ENCODE results near the gene PHOSPHO2. TPM values are rescaled to one million over a fixed set of nuclear protein-coding genes. Genes with fewer than 3 reads are reported as not detected.

Gene PHOSPHO2
- total RNA-seq, 5 donors from 2014 or later (not counting 1 experiment from before 2014, with no cell fraction given) = 3.6 to 8.6 (median 6.1) TPM

GRCh38 chr2:169709331-169709730, 15.1 kb downstream of the PHOSPHO2 start:
- Mint-ChIP-seq H3K9me3 (peaks cover 3 to 6% (median 6%) of the 10 kb centered on the region in 3 donors), H3K27me3 (no peaks in the 10 kb centered on the region), H3K4me1 (no peaks in the 10 kb centered on the region), H3K27ac (no peak overlapping the region), H3K36me3 (peaks cover 13% of the 10 kb centered on the region), H3K4me3 (no peak overlapping the region)
- Histone ChIP-seq H3K27me3 (replicated peaks in 1 of 2; ENCODE audit: control insufficient read depth in 2 of 2, extremely low read depth in 1 of 2, insufficient read depth in 2 of 2, low read length in 1 of 2) (no peaks in the 10 kb centered on the region), H3K27ac (ENCODE audit: low read length) (no peak overlapping the region), H3K9me3 (no peaks in the 10 kb centered on the region), H3K36me3 (ENCODE audit: control insufficient read depth in 2 of 2, extremely low read depth in 1 of 2, insufficient read depth in 1 of 2, low read length in 1 of 2) (peaks cover 0 to 2% of the 10 kb centered on the region in 2 donors), H3K4me1 (ENCODE audit: control insufficient read depth in 1 of 2, extremely low read depth in 1 of 2, insufficient read depth in 2 of 2, low read length in 2 of 2) (no peaks in the 10 kb centered on the region), H3K4me3 (ENCODE audit: control insufficient read depth in 1 of 2, extremely low read depth in 1 of 2, low read length in 1 of 2) (no peak overlapping the region)
- DNase-seq (no peak), ATAC-seq (replicated peaks in 1 of 4) (no peak)
- WGBS (ENCODE audit: insufficient coverage) = no CpG with 5 or more reads among the region's 1 CpG
- ChIA-PET POLR2A (no interaction called here), CTCF (interaction anchor here in 1 of 2 donors (0.6 kb wide), 1 partner anchor 15 kb away, joined by 8 read pairs; no protein-coding TSS in a partner anchor)

GRCh38 chr2:169709981-169710380, 15.7 kb downstream of the PHOSPHO2 start:
- no peak for ATAC-seq (replicated peaks in 1 of 4)
- H3K36me3 Mint-ChIP-seq = peaks cover 13% of the 10 kb centered on the region
- no peaks in the 10 kb centered on the region for H3K4me1 ChIP-seq (ENCODE audit: control insufficient read depth in 1 of 2, extremely low read depth in 1 of 2, insufficient read depth in 2 of 2, low read length in 2 of 2)
- H3K27ac Mint-ChIP-seq = no peak overlapping the region
- H3K4me3 ChIP-seq (ENCODE audit: control insufficient read depth in 1 of 2, extremely low read depth in 1 of 2, low read length in 1 of 2) = no peak overlapping the region
- no peaks in the 10 kb centered on the region for H3K27me3 ChIP-seq (replicated peaks in 1 of 2; ENCODE audit: control insufficient read depth in 2 of 2, extremely low read depth in 1 of 2, insufficient read depth in 2 of 2, low read length in 1 of 2)
- peaks cover 0 to 2% of the 10 kb centered on the region in 2 donors for H3K36me3 ChIP-seq (ENCODE audit: control insufficient read depth in 2 of 2, extremely low read depth in 1 of 2, insufficient read depth in 1 of 2, low read length in 1 of 2)
- no peaks in the 10 kb centered on the region for H3K27me3 Mint-ChIP-seq
- CTCF ChIA-PET = interaction anchor here in 1 of 2 donors (0.6 kb wide), 1 partner anchor 15 kb away, joined by 8 read pairs; no protein-coding TSS in a partner anchor
- H3K4me3 Mint-ChIP-seq = no peak overlapping the region
- H3K9me3 ChIP-seq = no peaks in the 10 kb centered on the region
- DNase-seq = no peak
- H3K4me1 Mint-ChIP-seq = no peaks in the 10 kb centered on the region
- H3K27ac ChIP-seq (ENCODE audit: low read length) = no peak overlapping the region
- POLR2A ChIA-PET = no interaction called here
- 100% methylated on average over 1 of the region's 1 CpG for WGBS (ENCODE audit: insufficient coverage)
- peaks cover 3 to 6% (median 6%) of the 10 kb centered on the region in 3 donors for H3K9me3 Mint-ChIP-seq

GRCh38 chr2:169711751-169712509, 17.7 kb downstream of the PHOSPHO2 start:
- H3K9me3 ChIP-seq = no peaks in the 10 kb centered on the region
- H3K27me3 ChIP-seq (replicated peaks in 1 of 2; ENCODE audit: control insufficient read depth in 2 of 2, extremely low read depth in 1 of 2, insufficient read depth in 2 of 2, low read length in 1 of 2) = no peaks in the 10 kb centered on the region
- Mint-ChIP-seq H3K36me3 (peaks cover 13% of the 10 kb centered on the region), H3K27me3 (no peaks in the 10 kb centered on the region), H3K4me1 (peaks cover 0 to 6% (median 0%) of the 10 kb centered on the region in 3 donors), H3K27ac (no peak overlapping the region), H3K4me3 (no peak overlapping the region), H3K9me3 (peaks cover 3 to 6% (median 6%) of the 10 kb centered on the region in 3 donors)
- no peak overlapping the region for H3K27ac ChIP-seq (ENCODE audit: low read length)
- no peak overlapping the region for H3K4me3 ChIP-seq (ENCODE audit: control insufficient read depth in 1 of 2, extremely low read depth in 1 of 2, low read length in 1 of 2)
- H3K4me1 ChIP-seq (ENCODE audit: control insufficient read depth in 1 of 2, extremely low read depth in 1 of 2, insufficient read depth in 2 of 2, low read length in 2 of 2) = no peaks in the 10 kb centered on the region
- no peak for DNase-seq
- CTCF ChIA-PET = no interaction called here
- H3K36me3 ChIP-seq (ENCODE audit: control insufficient read depth in 2 of 2, extremely low read depth in 1 of 2, insufficient read depth in 1 of 2, low read length in 1 of 2) = peaks cover 0 to 2% of the 10 kb centered on the region in 2 donors
- no CpG with 5 or more reads among the region's 7 CpGs for WGBS (ENCODE audit: insufficient coverage)
- POLR2A ChIA-PET = no interaction called here
- ATAC-seq (replicated peaks in 1 of 4) = no peak

DNA sequence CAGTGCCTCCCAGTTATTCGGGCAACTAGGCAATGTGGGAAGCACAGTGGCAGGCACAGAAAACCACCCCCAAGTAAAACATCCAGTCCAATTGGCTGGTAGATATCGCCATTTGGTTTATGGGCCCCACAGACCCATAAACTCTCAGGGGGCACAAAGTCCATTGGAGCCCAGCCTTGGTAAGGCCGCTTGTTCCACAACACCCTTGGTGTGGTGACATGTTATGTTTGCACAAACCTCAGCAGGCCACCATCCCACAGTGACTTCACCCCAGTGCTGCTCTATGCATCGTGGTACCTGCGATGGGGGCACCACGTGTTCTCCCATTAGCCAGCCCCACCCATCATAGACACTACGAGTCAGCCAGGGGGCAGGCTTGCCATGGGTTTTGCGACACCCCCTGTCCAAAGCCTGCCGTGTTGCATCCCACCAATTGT, 18.5 kb downstream of the PHOSPHO2 start:
- peaks cover 3 to 6% (median 6%) of the 10 kb centered on the region in 3 donors for H3K9me3 Mint-ChIP-seq
- POLR2A ChIA-PET = no interaction called here
- H3K36me3 Mint-ChIP-seq = peaks cover 13% of the 10 kb centered on the region

GRCh38 chr2:169713331-169713730, 19.1 kb downstream of the PHOSPHO2 start:
- POLR2A ChIA-PET = no interaction called here
- Histone ChIP-seq H3K27me3 (replicated peaks in 1 of 2; ENCODE audit: control insufficient read depth in 2 of 2, extremely low read depth in 1 of 2, insufficient read depth in 2 of 2, low read length in 1 of 2) (no peaks in the 10 kb centered on the region), H3K4me3 (ENCODE audit: control insufficient read depth in 1 of 2, extremely low read depth in 1 of 2, low read length in 1 of 2) (no peak overlapping the region), H3K27ac (ENCODE audit: low read length) (no peak overlapping the region), H3K4me1 (ENCODE audit: control insufficient read depth in 1 of 2, extremely low read depth in 1 of 2, insufficient read depth in 2 of 2, low read length in 2 of 2) (no peaks in the 10 kb centered on the region), H3K9me3 (no peaks in the 10 kb centered on the region), H3K36me3 (ENCODE audit: control insufficient read depth in 2 of 2, extremely low read depth in 1 of 2, insufficient read depth in 1 of 2, low read length in 1 of 2) (peaks cover 0 to 2% of the 10 kb centered on the region in 2 donors)
- H3K4me1 Mint-ChIP-seq = peaks cover 0 to 6% (median 0%) of the 10 kb centered on the region in 3 donors
- no peaks in the 10 kb centered on the region for H3K27me3 Mint-ChIP-seq
- ATAC-seq (replicated peaks in 1 of 4) (no peak), DNase-seq (no peak)
- no peak overlapping the region for H3K4me3 Mint-ChIP-seq
- CTCF ChIA-PET = interaction anchor here in 1 of 2 donors (0.6 kb wide), 1 partner anchor 11 kb away, joined by 5 read pairs; no protein-coding TSS in a partner anchor
- H3K27ac Mint-ChIP-seq = no peak overlapping the region
- 90% methylated on average over 2 of the region's 3 CpGs for WGBS (ENCODE audit: insufficient coverage)
- H3K36me3 Mint-ChIP-seq = peaks cover 13% of the 10 kb centered on the region
- H3K9me3 Mint-ChIP-seq = peaks cover 3 to 6% (median 6%) of the 10 kb centered on the region in 3 donors

More for the DNA sequence above, 18.5 kb downstream of the PHOSPHO2 start:
- WGBS (ENCODE audit: insufficient coverage) = 100% methylated on average over 6 of the region's 9 CpGs
- CTCF ChIA-PET = interaction anchor here in 1 of 2 donors (0.6 kb wide), 1 partner anchor 12 kb away, joined by 5 read pairs; no protein-coding TSS in a partner anchor
- no peak for DNase-seq
- no peak overlapping the region for H3K4me3 Mint-ChIP-seq
- Histone ChIP-seq H3K27me3 (replicated peaks in 1 of 2; ENCODE audit: control insufficient read depth in 2 of 2, extremely low read depth in 1 of 2, insufficient read depth in 2 of 2, low read length in 1 of 2) (no peaks in the 10 kb centered on the region), H3K27ac (ENCODE audit: low read length) (no peak overlapping the region), H3K36me3 (ENCODE audit: control insufficient read depth in 2 of 2, extremely low read depth in 1 of 2, insufficient read depth in 1 of 2, low read length in 1 of 2) (peaks cover 0 to 2% of the 10 kb centered on the region in 2 donors), H3K9me3 (no peaks in the 10 kb centered on the region), H3K4me3 (ENCODE audit: control insufficient read depth in 1 of 2, extremely low read depth in 1 of 2, low read length in 1 of 2) (no peak overlapping the region), H3K4me1 (ENCODE audit: control insufficient read depth in 1 of 2, extremely low read depth in 1 of 2, insufficient read depth in 2 of 2, low read length in 2 of 2) (no peaks in the 10 kb centered on the region)
- peaks cover 0 to 6% (median 0%) of the 10 kb centered on the region in 3 donors for H3K4me1 Mint-ChIP-seq
- no peak overlapping the region for H3K27ac Mint-ChIP-seq
- no peak for ATAC-seq (replicated peaks in 1 of 4)
- H3K27me3 Mint-ChIP-seq = no peaks in the 10 kb centered on the region

GRCh38 chr2:169714699-169715098, 20.4 kb downstream of the PHOSPHO2 start:
- no peaks in the 10 kb centered on the region for H3K4me1 ChIP-seq (ENCODE audit: control insufficient read depth in 1 of 2, extremely low read depth in 1 of 2, insufficient read depth in 2 of 2, low read length in 2 of 2)
- H3K9me3 ChIP-seq = no peaks in the 10 kb centered on the region
- H3K4me1 Mint-ChIP-seq = peaks cover 0 to 6% (median 0%) of the 10 kb centered on the region in 3 donors
- WGBS (ENCODE audit: insufficient coverage) = 86% methylated on average over 5 of the region's 6 CpGs
- DNase-seq = no peak
- H3K27me3 ChIP-seq (replicated peaks in 1 of 2; ENCODE audit: control insufficient read depth in 2 of 2, extremely low read depth in 1 of 2, insufficient read depth in 2 of 2, low read length in 1 of 2) = no peaks in the 10 kb centered on the region
- ChIA-PET CTCF (no interaction called here), POLR2A (no interaction called here)
- no peak for ATAC-seq (replicated peaks in 1 of 4)
- no peak overlapping the region for H3K4me3 Mint-ChIP-seq
- H3K4me3 ChIP-seq (ENCODE audit: control insufficient read depth in 1 of 2, extremely low read depth in 1 of 2, low read length in 1 of 2) = no peak overlapping the region
- H3K27me3 Mint-ChIP-seq = no peaks in the 10 kb centered on the region
- H3K36me3 ChIP-seq (ENCODE audit: control insufficient read depth in 2 of 2, extremely low read depth in 1 of 2, insufficient read depth in 1 of 2, low read length in 1 of 2) = peaks cover 0 to 2% of the 10 kb centered on the region in 2 donors
- H3K27ac ChIP-seq (ENCODE audit: low read length) = no peak overlapping the region
- H3K36me3 Mint-ChIP-seq = peaks cover 13% of the 10 kb centered on the region
- no peak overlapping the region for H3K27ac Mint-ChIP-seq
- peaks cover 3 to 6% (median 6%) of the 10 kb centered on the region in 3 donors for H3K9me3 Mint-ChIP-seq
